ENCODE results near the gene EPC1. TPM values are rescaled to one million over a fixed set of nuclear protein-coding genes. Genes with fewer than 3 reads are reported as not detected.

EPC1 gene
- total and polyA plus RNA-seq, 2 donors (not counting 1 experiment from before 2014, with no cell fraction given) = 22.7 to 28.1 TPM

DNA sequence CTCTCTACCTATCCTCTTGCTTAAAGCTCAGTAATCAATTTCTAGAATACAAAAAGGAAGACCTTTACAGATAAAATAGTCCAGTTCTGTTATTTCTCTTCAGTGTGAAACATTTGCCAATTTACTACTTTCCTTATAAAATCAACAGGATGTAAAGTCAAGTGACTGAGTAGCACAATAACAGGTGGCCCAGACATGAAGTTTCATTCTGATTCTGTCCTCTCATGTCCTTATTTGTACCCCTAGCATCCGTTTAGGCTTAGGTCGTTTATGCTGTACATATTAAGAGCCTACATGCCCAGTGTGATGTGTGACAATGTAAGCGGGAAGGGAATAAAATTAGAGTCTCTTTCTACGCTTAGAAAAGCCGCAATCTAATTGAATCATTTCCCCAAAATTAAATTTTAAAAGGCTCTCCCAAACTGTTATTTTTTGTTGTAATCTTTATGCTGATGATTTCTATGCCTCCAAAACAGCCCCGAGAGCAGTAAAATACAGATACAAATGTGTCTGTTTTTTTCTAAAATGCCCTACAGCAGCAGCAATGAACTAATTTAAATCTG is 29.1 kb downstream of the EPC1 start:
- Histone ChIP-seq H4K20me1 (ENCODE audit: control insufficient read depth, extremely low read depth, insufficient read depth, low read length) (peaks cover 11% of the 10 kb centered on the region), H3K36me3 (ENCODE audit: control insufficient read depth, insufficient read depth, low read length) (no peaks in the 10 kb centered on the region), H3K79me2 (ENCODE audit: control insufficient read depth, insufficient read depth, low read length) (peaks cover 92% of the 10 kb centered on the region), H2AFZ (ENCODE audit: low read length) (no peak overlapping the region), H3K4me3 (replicated peaks in 1 of 4; ENCODE audit: control extremely low read depth in 1 of 4, insufficient read depth in 1 of 4, low read depth in 3 of 4, low read length in 4 of 4) (no peak overlapping the region), H3K27me3 (ENCODE audit: control insufficient read depth, insufficient read depth, low read length) (no peaks in the 10 kb centered on the region), H3K4me2 (ENCODE audit: extremely low read depth, insufficient read depth, low read length) (no peak overlapping the region), H3K27ac (ENCODE audit: insufficient read depth, low read length) (no peak overlapping the region), H3K9me3 (ENCODE audit: control insufficient read depth, insufficient read depth, low read depth, low read length) (no peaks in the 10 kb centered on the region), H3K4me1 (ENCODE audit: control insufficient read depth, extremely low read depth, insufficient read depth, low read length) (peaks cover 5% of the 10 kb centered on the region), H3K9ac (ENCODE audit: insufficient read depth, low read length) (no peak overlapping the region)
- no peak for DNase-seq (ENCODE audit: low read depth in 2 of 2)
- TF ChIP-seq EZH2 (IDR thresholded peaks at IDR 0.05; ENCODE audit: low read length, missing control alignments) = no peak
- no peak for TF ChIP-seq CTCF (conservative IDR thresholded peaks at IDR 0.05 in 1 of 2, IDR thresholded peaks at IDR 0.05 in 1 of 2; ENCODE audit: low read depth in 1 of 2, low read length in 2 of 2)

DNA sequence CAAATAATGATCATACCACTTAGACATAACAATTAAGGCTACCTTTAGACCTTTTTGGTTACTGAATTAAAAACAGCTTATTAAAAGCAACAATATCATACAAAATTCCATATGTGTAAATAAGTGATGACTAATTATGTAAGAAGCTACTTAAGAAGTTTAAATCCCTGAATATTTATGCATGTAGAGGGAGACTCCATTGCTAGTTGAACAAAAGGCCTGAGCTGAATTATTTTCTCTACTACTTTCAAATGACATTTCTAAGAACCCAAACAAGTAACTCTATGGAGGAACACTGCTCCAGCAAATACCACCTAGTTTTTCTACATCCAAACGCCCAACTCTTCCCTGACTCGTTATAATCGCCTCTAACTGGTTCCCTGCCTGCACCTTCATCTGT is 31.5 kb downstream of the EPC1 start:
- no peaks in the 10 kb centered on the region for H3K27me3 ChIP-seq (ENCODE audit: control insufficient read depth, insufficient read depth, low read length)
- no peak overlapping the region for H3K9ac ChIP-seq (ENCODE audit: insufficient read depth, low read length)
- no peaks in the 10 kb centered on the region for H3K9me3 ChIP-seq (ENCODE audit: control insufficient read depth, insufficient read depth, low read depth, low read length)
- H3K4me1 ChIP-seq (ENCODE audit: control insufficient read depth, extremely low read depth, insufficient read depth, low read length) = peaks cover 5% of the 10 kb centered on the region
- TF ChIP-seq CTCF (conservative IDR thresholded peaks at IDR 0.05 in 1 of 2, IDR thresholded peaks at IDR 0.05 in 1 of 2; ENCODE audit: low read depth in 1 of 2, low read length in 2 of 2) = no peak
- TF ChIP-seq EZH2 (IDR thresholded peaks at IDR 0.05; ENCODE audit: low read length, missing control alignments) = no peak
- peaks cover 9% of the 10 kb centered on the region for H4K20me1 ChIP-seq (ENCODE audit: control insufficient read depth, extremely low read depth, insufficient read depth, low read length)
- no peak overlapping the region for H3K4me2 ChIP-seq (ENCODE audit: extremely low read depth, insufficient read depth, low read length)
- peaks cover 1% of the 10 kb centered on the region for H3K36me3 ChIP-seq (ENCODE audit: control insufficient read depth, insufficient read depth, low read length)
- H3K4me3 ChIP-seq (replicated peaks in 1 of 4; ENCODE audit: control extremely low read depth in 1 of 4, insufficient read depth in 1 of 4, low read depth in 3 of 4, low read length in 4 of 4) = no peak overlapping the region
- peaks cover 92% of the 10 kb centered on the region for H3K79me2 ChIP-seq (ENCODE audit: control insufficient read depth, insufficient read depth, low read length)
- no peak overlapping the region for H3K27ac ChIP-seq (ENCODE audit: insufficient read depth, low read length)
- H2AFZ ChIP-seq (ENCODE audit: low read length) = no peak overlapping the region
- peak in 1 of 2 donors; percentile 19 for DNase-seq (ENCODE audit: low read depth in 2 of 2)

DNA sequence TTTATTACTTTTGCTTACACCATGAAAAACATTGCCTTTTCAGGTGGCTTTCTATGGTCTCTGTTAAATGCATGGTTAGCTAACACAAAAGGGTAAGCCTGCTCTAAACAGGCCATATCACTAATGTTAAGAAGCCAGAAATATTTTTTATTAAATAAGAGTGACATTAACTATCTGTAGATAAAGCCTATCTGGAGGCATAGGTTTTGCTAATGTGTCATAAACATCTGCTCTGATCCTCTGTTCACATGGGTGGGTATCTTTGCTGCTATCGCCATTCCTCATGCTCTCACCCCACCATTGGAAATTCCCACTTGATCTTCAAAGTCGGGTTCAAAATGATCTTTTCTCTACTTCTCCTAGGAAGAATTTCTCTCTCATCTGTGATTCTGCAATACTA is 32.4 kb downstream of the EPC1 start:
- peaks cover 94% of the 10 kb centered on the region for H3K79me2 ChIP-seq (ENCODE audit: control insufficient read depth, insufficient read depth, low read length)
- TF ChIP-seq EZH2 (IDR thresholded peaks at IDR 0.05; ENCODE audit: low read length, missing control alignments) (no peak), CTCF (conservative IDR thresholded peaks at IDR 0.05 in 1 of 2, IDR thresholded peaks at IDR 0.05 in 1 of 2; ENCODE audit: low read depth in 1 of 2, low read length in 2 of 2) (no peak)
- H3K9ac ChIP-seq (ENCODE audit: insufficient read depth, low read length) = no peak overlapping the region
- no peak overlapping the region for H3K27ac ChIP-seq (ENCODE audit: insufficient read depth, low read length)
- no peak for DNase-seq (ENCODE audit: low read depth in 2 of 2)
- H4K20me1 ChIP-seq (ENCODE audit: control insufficient read depth, extremely low read depth, insufficient read depth, low read length) = peaks cover 9% of the 10 kb centered on the region
- H3K4me2 ChIP-seq (ENCODE audit: extremely low read depth, insufficient read depth, low read length) = no peak overlapping the region
- no peaks in the 10 kb centered on the region for H3K27me3 ChIP-seq (ENCODE audit: control insufficient read depth, insufficient read depth, low read length)
- peaks cover 5% of the 10 kb centered on the region for H3K4me1 ChIP-seq (ENCODE audit: control insufficient read depth, extremely low read depth, insufficient read depth, low read length)
- no peak overlapping the region for H3K4me3 ChIP-seq (replicated peaks in 1 of 4; ENCODE audit: control extremely low read depth in 1 of 4, insufficient read depth in 1 of 4, low read depth in 3 of 4, low read length in 4 of 4)
- peaks cover 1% of the 10 kb centered on the region for H3K36me3 ChIP-seq (ENCODE audit: control insufficient read depth, insufficient read depth, low read length)
- H2AFZ ChIP-seq (ENCODE audit: low read length) = no peak overlapping the region
- H3K9me3 ChIP-seq (ENCODE audit: control insufficient read depth, insufficient read depth, low read depth, low read length) = no peaks in the 10 kb centered on the region
